GM18517 (cell line): ENCODE measurements around the gene SNX2.
A peak's percentile ranks its signal among the peaks of the same experiment; 100 is the strongest.
"Not testable (repeated sequence)": the region's sequence is repeated elsewhere in the genome, so short reads cannot be mapped to it uniquely, and the experiment has no call there.

Source experiments
- ATAC-seq: cut with Tn5 transposase; IDR thresholded peaks from one replicate; pipeline ENCODE4 v1.9.1; 2021; ENCODE audit warnings: mild to moderate bottlenecking, moderate library complexity; ENCODE audit not compliant: unreplicated experiment

SNX2 gene, protein sequence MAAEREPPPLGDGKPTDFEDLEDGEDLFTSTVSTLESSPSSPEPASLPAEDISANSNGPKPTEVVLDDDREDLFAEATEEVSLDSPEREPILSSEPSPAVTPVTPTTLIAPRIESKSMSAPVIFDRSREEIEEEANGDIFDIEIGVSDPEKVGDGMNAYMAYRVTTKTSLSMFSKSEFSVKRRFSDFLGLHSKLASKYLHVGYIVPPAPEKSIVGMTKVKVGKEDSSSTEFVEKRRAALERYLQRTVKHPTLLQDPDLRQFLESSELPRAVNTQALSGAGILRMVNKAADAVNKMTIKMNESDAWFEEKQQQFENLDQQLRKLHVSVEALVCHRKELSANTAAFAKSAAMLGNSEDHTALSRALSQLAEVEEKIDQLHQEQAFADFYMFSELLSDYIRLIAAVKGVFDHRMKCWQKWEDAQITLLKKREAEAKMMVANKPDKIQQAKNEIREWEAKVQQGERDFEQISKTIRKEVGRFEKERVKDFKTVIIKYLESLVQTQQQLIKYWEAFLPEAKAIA

GRCh38 chr5:122774861-122775549 is at the start of gene SNX2:
Gene SNX2 (plus strand): TSS chr5:122775080. CDS start chr5:122775104, 24 bp downstream.
- ATAC-seq: peak; percentile 80

DNA sequence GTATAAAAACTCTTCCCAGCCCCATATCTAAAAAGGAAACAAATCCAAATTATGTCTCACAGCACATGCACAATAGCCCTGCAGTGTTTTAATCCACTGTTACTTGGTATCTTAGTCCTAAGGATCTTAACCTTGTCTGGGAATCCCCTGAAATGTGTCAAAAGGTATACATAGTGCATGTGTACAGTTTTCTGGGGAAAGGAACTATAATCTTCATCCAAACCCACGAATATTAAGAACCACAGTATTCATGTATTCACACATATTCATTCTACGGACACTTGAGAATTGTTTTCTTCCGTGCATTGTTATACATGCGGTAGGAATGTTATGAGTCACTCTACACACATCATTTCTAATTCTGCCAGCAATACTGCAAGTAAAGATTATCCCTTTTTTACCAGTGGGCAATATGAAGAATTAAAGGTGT is 47.8 kb upstream of the SNX2 start:
- ATAC-seq: peak; percentile 58

- no peak for ATAC-seq
Measured at GRCh38 chr5:122730037-122730436, 44.8 kb upstream of the SNX2 start.

- ATAC-seq: no peak
Measured at GRCh38 chr5:122730456-122730855, 44.4 kb upstream of the SNX2 start.

- no peak for ATAC-seq
Measured at GRCh38 chr5:122736086-122736845, 38.6 kb upstream of the SNX2 start.

GRCh38 chr5:122738088-122738487 is 36.8 kb upstream of the SNX2 start:
- no peak for ATAC-seq

GRCh38 chr5:122741681-122742080 is 33.2 kb upstream of the SNX2 start:
- ATAC-seq: no peak

DNA sequence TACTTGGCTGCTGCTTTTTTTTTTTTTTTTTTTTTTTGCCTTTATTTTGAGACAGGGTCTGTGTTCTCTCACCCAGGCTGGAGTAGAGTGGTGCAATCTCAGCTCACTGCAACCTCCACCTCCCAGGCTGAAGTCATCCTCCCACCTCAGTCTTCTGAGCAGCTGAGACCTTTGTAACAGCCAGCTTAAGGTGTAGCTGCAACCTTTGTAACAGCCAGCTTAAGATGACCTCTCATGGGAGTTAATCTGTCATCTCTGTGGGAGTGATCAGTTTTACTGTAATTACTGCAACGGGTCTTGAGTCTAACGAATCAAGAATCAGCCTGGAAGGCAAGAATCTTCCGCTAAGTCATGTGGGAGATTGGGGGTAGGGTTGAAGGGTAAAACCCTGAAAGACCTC is 31.6 kb upstream of the SNX2 start:
- ATAC-seq: no peak

DNA sequence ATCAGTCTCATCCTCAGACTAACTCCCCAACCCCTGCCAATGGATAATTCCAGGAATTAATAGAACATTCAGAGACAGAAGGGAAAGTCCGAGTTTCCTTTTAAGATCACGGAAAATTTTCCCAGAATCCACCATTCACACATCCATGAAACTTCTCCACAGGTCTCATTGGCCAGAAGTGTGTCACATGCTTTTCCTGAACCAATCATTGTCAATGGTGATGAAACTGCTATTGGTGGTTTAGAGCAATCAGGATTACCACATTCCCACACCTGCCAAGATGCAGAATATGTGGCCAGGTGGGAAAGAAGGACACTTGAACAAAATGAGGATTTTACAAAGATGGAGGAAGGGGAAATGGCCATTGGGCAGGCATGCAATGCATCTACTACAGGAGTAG is 29.3 kb upstream of the SNX2 start:
- no peak for ATAC-seq

DNA sequence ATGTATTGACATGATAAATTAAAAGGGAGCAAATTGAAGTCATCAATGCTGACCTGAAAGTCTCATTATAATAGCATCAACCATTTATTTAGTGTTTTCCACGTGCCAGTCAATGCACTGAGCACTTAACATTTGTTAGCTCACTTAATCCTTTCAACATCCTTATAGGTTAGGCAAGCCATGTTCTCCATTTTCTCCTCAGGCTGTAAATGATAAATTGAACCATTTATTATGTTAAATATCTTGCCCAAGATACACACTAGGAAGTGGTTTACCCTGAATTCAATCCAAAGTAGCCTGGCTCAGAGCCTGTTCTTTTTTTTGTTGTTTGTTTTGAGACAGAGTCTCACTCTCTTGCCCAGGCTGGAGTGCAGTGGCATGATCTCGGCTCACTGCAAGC is 25.0 kb upstream of the SNX2 start:
- ATAC-seq: no peak

- no peak for ATAC-seq
Measured at GRCh38 chr5:122751293-122751782, 23.5 kb upstream of the SNX2 start.

DNA sequence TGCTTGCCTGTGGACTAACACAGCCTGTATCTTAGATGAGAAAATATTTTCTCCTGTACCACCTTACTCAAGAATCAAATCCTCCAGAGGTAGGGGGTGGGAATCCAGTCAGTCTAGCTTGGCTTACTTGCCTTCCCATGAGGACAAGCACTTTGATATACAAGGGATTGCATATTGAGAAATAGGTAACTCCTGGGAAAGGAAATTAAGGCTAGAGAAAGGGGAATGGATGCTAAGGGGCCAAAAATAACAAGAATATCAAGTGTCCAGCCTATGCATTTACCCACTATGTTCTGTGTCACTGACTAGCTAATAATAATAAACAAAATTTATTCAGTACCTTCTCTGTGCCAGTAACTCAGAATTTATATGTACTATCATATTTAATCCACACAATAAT is 21.4 kb upstream of the SNX2 start:
- ATAC-seq: no peak

DNA sequence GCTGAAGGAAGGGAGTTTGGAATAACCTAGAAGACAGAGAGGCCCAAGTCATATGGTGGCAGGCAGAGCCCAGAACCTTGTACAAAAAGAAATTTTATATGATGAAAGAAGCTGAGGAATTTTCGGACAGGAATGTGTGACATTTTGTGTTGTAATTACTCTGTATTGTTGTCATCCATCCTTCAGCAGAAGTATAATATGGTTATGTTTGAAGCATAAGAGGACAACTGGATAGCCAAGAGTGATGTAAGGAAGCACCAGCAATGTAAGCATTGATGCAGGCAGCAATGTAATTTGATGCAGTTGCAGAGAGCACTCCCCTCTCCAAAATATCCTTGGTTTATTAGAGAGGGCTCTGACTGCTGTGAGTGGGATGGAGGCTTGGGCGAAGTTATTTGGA is 19.1 kb upstream of the SNX2 start:
- ATAC-seq: no peak

DNA sequence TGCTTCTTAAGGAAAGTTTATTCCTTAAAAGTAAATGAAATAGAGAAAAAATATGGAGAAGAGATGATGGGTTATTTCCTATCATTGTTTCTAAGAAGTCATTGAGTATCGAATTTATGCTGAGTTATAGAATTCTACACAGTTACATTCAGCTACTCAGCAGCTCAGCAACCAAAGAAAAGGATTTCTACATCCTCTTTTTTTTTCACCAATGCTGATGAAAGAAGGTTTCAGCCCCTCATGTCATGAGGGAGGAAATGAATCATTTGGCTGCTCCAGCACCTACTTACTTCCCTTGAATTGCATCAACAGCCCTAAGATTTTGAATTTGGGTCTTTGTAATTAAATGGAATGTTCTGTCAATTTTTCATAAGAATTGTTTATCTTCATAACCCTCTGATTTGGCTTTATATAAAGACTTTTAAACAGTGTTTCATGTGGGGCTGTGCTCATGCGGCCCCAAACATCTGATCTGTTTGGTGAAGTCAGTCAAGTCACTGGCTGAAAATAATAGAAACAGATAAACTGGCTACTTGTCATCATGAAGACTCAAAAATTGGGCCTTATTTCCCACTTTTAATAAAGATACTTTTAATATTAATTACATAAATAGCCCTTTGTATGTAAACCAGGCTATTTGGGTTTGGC is 18.5 kb upstream of the SNX2 start:
- peak; percentile 86 for ATAC-seq

DNA sequence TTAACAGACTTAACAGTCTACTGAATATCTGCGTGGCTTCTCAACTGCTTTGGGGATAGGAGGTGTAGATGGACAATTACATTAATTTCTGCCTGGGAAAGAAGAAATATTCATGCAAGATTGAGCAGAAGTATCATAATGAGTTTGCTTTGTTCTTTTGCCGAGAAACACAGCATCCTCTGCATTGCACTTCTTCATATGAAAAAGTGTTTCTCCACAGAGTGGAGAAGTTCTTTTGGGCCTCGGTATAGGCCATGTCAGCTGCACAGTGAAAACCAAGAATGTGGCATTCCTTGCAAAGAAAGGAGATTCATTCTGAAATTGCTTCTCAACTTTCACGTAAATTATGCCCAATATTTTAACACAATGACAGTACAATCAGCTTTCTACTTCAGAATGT is 17.6 kb upstream of the SNX2 start:
- peak; percentile 59 for ATAC-seq

GRCh38 chr5:122759241-122760070 is 15.4 kb upstream of the SNX2 start:
- no peak for ATAC-seq

- no peak for ATAC-seq
Measured at GRCh38 chr5:122760236-122760635, 14.6 kb upstream of the SNX2 start.

DNA sequence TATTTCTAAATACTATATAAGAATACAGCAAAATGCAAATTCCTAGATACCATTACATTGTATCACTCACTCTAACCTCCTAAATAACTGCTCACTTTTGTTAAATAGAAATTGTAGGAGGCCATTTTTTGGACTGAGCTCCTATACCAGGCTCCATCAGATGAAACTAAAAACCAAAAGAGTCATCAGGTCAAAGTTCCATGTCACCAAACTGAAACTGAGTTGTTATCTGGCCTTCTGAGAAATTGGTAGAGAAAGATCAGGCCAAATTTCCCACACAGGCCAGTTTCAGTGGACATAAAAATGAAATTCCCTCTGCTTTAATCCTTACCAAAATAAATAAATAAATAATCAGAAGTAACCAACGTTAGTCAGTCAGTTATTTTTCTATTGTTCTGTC is 13.8 kb upstream of the SNX2 start:
- no peak for ATAC-seq

DNA sequence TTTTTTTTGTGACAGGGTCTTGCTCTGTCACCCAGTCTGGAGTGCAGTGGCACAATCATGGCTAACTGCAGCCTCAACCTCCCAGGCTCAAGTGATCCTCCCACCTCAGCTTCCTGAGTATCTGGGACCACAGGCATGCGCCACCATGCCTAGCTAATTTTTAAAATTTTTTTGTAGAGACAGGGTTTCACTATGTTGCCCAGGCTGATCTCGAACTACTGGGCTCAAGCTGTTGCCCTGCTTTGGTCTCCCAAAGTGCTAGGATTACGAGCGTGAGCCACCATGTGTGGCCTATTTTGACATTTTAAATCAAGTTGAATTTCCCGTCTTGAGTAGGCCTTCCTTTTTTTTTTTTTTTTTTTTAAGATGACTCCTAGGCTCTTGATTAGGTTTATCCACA is 13.0 kb upstream of the SNX2 start:
- not testable (repeated sequence) for ATAC-seq

DNA sequence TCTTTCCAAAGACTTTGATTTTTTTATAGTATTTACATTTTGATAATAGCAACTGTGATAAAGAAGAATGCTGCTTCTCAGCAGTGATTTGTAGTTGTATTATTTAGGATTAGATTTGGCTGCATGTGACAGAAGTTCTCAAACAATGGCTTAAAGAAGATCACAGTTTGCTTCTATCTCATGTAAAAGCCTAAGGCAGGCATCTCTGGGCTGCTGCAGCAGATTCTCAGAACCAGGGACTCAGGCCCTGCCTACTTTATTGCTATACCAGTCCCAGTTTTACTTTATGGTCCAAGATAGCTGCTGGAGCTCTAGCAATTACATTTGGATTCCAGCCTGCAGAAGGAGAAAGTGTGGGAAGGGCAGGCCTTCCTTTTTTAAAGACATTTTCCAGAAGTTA is 8.8 kb upstream of the SNX2 start:
- ATAC-seq: no peak
